ENCODE results near the gene PNP. TPM values are rescaled to one million over a fixed set of nuclear protein-coding genes. Genes with fewer than 3 reads are reported as not detected.

Gene PNP
- total RNA-seq, 6 donors from 2014 or later: 6.3 to 98.8 (median 32.9) TPM

GRCh38 chr14:20476776-20477175 is 7.6 kb downstream of the PNP start:
- WGBS, 2 donors: 71 to 72% methylated on average over 5 of the region's 5 CpGs

DNA sequence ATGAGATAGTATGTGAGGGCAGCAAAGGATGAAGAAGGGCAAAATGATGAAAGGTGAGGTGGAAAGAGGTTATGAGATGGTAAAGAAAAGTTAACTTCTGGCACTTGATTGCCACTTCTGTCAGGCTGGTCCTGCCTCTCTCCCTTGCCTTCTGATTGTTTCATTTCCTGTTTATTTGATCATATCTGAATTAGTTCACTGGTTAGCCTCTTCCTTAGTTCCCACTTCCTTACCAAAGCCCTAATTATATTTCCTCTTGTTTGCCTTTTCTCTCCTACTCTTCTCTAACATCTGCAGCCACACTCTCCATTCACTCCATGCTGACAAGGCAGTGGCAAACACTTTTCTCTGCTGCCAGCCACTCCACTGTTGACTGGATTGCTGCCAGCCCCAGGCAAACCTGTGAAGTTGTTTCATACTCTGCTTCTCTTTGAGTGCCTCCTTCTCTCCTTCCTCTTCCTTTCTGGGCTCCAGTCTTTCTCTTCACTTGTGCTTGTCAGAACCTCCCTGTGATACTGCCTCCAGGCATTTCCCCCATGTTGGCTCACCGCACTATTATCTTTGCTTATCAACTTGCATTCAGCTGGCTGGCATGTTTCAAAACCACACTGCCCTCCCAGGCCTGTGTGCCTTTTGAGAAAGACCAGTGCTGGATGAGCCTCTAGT is 8.1 kb downstream of the PNP start:
- H3K36me3 ChIP-seq: peaks cover 0 to 59% (median 35%) of the 10 kb centered on the region in 4 donors
- H3K4me3 ChIP-seq: no peak overlapping the region
- peak; percentile 19 to 65 for ATAC-seq (ENCODE audit: low FRiP score in 2 of 2)

More at GRCh38 chr14:20476776-20477175, 7.6 kb downstream of the PNP start:
- Histone ChIP-seq H3K9me3 (no peaks in the 10 kb centered on the region), H3K27ac (peak overlapping the region; percentile 54 to 80 (median 74)), H3K4me3 (no peak overlapping the region), H3K27me3 (no peaks in the 10 kb centered on the region), H3K4me1 (peaks cover 21 to 27% (median 24%) of the 10 kb centered on the region in 4 donors), H3K36me3 (peaks cover 0 to 61% (median 37%) of the 10 kb centered on the region in 4 donors)
- DNase-seq (no peak), ATAC-seq (ENCODE audit: low FRiP score in 2 of 2) (no peak)
- TF ChIP-seq POLR2AphosphoS5 (IDR thresholded peaks at IDR 0.05) (no peak), CTCF (IDR thresholded peaks at IDR 0.05) (no peak), POLR2A (IDR thresholded peaks at IDR 0.05) (no peak), EP300 (IDR thresholded peaks at IDR 0.05) (no peak)

GRCh38 chr14:20478894-20479293 is 9.7 kb downstream of the PNP start:
- H3K4me1 ChIP-seq: peaks cover 21 to 24% (median 21%) of the 10 kb centered on the region in 4 donors
- H3K9me3 ChIP-seq: no peaks in the 10 kb centered on the region
- no peak for TF ChIP-seq EP300 (IDR thresholded peaks at IDR 0.05)
- TF ChIP-seq POLR2A (IDR thresholded peaks at IDR 0.05): no peak
- TF ChIP-seq POLR2AphosphoS5 (IDR thresholded peaks at IDR 0.05): no peak
- TF ChIP-seq CTCF (IDR thresholded peaks at IDR 0.05): no peak
- WGBS, 2 donors: 94 to 98% methylated on average over 2 of the region's 2 CpGs
- peaks cover 0 to 43% (median 26%) of the 10 kb centered on the region in 4 donors for H3K36me3 ChIP-seq
- H3K27ac ChIP-seq: no peak overlapping the region
- ATAC-seq (ENCODE audit: low FRiP score in 2 of 2) (no peak), DNase-seq (no peak)
- no peaks in the 10 kb centered on the region for H3K27me3 ChIP-seq
- H3K4me3 ChIP-seq: no peak overlapping the region

More for the DNA sequence above, 8.1 kb downstream of the PNP start:
- WGBS, 2 donors: 0 to 13% methylated on average over 1 of the region's 1 CpG
- peak in 1 of 2 donors; percentile 73 for DNase-seq
- Histone ChIP-seq H3K27ac (peak overlapping the region; percentile 54 to 80 (median 74)), H3K9me3 (no peaks in the 10 kb centered on the region), H3K27me3 (no peaks in the 10 kb centered on the region), H3K4me1 (peaks cover 21 to 24% (median 21%) of the 10 kb centered on the region in 4 donors)
- TF ChIP-seq EP300 (IDR thresholded peaks at IDR 0.05) (no peak), POLR2AphosphoS5 (IDR thresholded peaks at IDR 0.05) (peak in 1 of 2 donors; percentile 16)

GRCh38 chr14:20482382-20482781 is 13.2 kb downstream of the PNP start:
- Histone ChIP-seq H3K4me3 (no peak overlapping the region), H3K27ac (no peak overlapping the region), H3K36me3 (peaks cover 0 to 10% (median 0%) of the 10 kb centered on the region in 4 donors), H3K27me3 (no peaks in the 10 kb centered on the region), H3K9me3 (no peaks in the 10 kb centered on the region), H3K4me1 (peaks cover 9 to 12% (median 11%) of the 10 kb centered on the region in 4 donors)
- ATAC-seq (ENCODE audit: low FRiP score in 2 of 2): no peak
- TF ChIP-seq POLR2AphosphoS5 (IDR thresholded peaks at IDR 0.05) (no peak), POLR2A (IDR thresholded peaks at IDR 0.05) (no peak), CTCF (IDR thresholded peaks at IDR 0.05) (no peak), EP300 (IDR thresholded peaks at IDR 0.05) (no peak)
- no peak for DNase-seq
- WGBS, 2 donors: 88 to 92% methylated on average over 5 of the region's 5 CpGs

DNA sequence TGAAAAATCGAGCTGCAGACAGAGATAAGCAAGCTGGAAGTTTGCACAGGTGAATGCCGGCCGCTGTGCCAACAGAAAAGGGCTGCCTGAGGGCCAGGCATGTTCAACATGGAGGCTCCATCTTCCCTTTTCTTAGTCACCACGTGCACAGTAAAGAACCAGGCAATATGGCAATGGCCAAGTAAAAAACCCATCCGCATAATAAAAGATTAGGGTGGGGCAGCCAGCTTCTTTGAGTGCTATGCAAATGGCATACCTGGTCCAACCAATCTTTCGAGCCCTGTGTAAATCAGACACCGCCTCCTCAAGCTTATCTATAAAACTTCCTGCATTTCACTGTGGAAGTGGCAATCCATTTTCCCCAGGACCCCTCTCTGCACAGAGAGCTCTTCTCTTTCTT is 16.7 kb downstream of the PNP start:
- no peak overlapping the region for H3K4me3 ChIP-seq
- TF ChIP-seq CTCF (IDR thresholded peaks at IDR 0.05): no peak
- TF ChIP-seq POLR2A (IDR thresholded peaks at IDR 0.05): no peak
- no peak for TF ChIP-seq EP300 (IDR thresholded peaks at IDR 0.05)
- no peak for TF ChIP-seq POLR2AphosphoS5 (IDR thresholded peaks at IDR 0.05)
- H3K36me3 ChIP-seq: no peaks in the 10 kb centered on the region
- H3K27ac ChIP-seq: no peak overlapping the region
- DNase-seq (no peak), ATAC-seq (ENCODE audit: low FRiP score in 2 of 2) (no peak)
- no peaks in the 10 kb centered on the region for H3K27me3 ChIP-seq
- peaks cover 0 to 5% (median 2%) of the 10 kb centered on the region in 4 donors for H3K4me1 ChIP-seq
- 54 to 65% methylated on average over 7 of the region's 7 CpGs for WGBS, 2 donors
- H3K9me3 ChIP-seq: no peaks in the 10 kb centered on the region

Data from upper lobe of left lung (tissue), 6 donors.